Activated CD8-positive, alpha-beta memory T cell treated with anti-CD3 and anti-CD28 coated beads for 1 hour (primary cell): ENCODE measurements around the gene RNU1-3.
"Not testable (repeated sequence)": the region's sequence is repeated elsewhere in the genome, so short reads cannot be mapped to it uniquely, and the experiment has no call there.

Source experiments
- DNase-seq, 2 donors: peaks; one replicate each; pipeline ENCODE4 v3.0.0-alpha.2; 2020; ENCODE audit warnings: low read depth in 1 of 2; ENCODE audit errors: extremely low read depth in 1 of 2

Gene RNU1-3

GRCh38 chr1:16656981-16657683, 9.6 kb downstream of the RNU1-3 start:
- not testable (repeated sequence) for DNase-seq

- not testable (repeated sequence) for DNase-seq
Observed at GRCh38 chr1:16656574-16656973, 10.2 kb downstream of the RNU1-3 start.

- DNase-seq = not testable (repeated sequence)
Observed at GRCh38 chr1:16651560-16651959, 15.2 kb downstream of the RNU1-3 start.

GRCh38 chr1:16649960-16650359, 16.8 kb downstream of the RNU1-3 start:
- not testable (repeated sequence) for DNase-seq

- DNase-seq = not testable (repeated sequence)
Observed at GRCh38 chr1:16649390-16649789, 17.4 kb downstream of the RNU1-3 start.

- not testable (repeated sequence) for DNase-seq
Observed at GRCh38 chr1:16648756-16649155, 18.0 kb downstream of the RNU1-3 start.

GRCh38 chr1:16648250-16648649, 18.5 kb downstream of the RNU1-3 start:
- DNase-seq = not testable (repeated sequence)

- not testable (repeated sequence) for DNase-seq
Observed at GRCh38 chr1:16647179-16648176, 19.3 kb downstream of the RNU1-3 start.

GRCh38 chr1:16646716-16647115, 20.0 kb downstream of the RNU1-3 start:
- DNase-seq = not testable (repeated sequence)

GRCh38 chr1:16646061-16646664, 20.6 kb downstream of the RNU1-3 start:
- DNase-seq = not testable (repeated sequence)

- DNase-seq = not testable (repeated sequence)
Observed at GRCh38 chr1:16645271-16646060, 21.3 kb downstream of the RNU1-3 start.

GRCh38 chr1:16644482-16645270, 22.1 kb downstream of the RNU1-3 start:
- peak; percentile 97 to 100 for DNase-seq

- DNase-seq = no peak
Observed at GRCh38 chr1:16644193-16644481, 22.6 kb downstream of the RNU1-3 start.

GRCh38 chr1:16643476-16644192, 23.1 kb downstream of the RNU1-3 start:
- not testable (repeated sequence) for DNase-seq

GRCh38 chr1:16643001-16643411, 23.7 kb downstream of the RNU1-3 start:
- DNase-seq = not testable (repeated sequence)

GRCh38 chr1:16642025-16642966, 24.5 kb downstream of the RNU1-3 start:
- DNase-seq = not testable (repeated sequence)

GRCh38 chr1:16641159-16641975, 25.4 kb downstream of the RNU1-3 start:
- DNase-seq = not testable (repeated sequence)
